ENCODE measurements around the gene IGSF21.

DNA sequence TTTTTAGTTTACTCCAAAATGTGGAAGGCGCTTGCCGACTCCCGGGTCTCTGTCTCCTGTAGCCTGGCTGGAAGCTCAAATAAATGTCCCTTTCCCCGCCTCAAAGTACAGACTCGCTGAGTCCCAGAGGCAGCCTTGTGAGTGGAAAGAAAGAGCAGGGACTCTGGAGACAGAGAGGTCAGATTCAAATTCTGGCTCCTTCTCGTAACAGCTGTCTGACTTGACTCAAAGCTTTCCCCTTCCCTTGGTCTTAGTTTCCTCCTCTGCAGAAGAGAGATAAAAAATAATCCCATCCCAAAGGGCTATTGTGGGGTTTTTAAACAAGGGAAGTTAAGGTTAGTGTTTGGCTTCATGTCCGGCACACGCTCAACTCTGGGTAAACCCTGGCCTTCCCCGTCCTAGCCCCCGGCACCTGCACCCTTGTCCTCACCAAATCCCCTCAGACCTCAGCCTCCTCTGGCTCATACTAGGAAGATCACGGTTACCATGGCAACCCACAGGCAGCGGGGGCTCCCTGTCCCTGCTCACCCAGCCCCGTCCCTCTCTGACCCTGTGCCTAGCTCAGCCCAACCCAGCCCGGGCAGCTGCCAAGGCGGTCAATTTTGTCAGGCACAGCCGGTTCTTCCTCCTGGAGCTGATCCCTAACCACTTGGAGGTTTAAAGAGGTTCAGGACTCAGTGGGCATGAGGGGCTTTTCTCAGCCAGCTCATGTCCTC is 49.2 kb upstream of the IGSF21 start:
- TF ChIP-seq, protein P1, sequence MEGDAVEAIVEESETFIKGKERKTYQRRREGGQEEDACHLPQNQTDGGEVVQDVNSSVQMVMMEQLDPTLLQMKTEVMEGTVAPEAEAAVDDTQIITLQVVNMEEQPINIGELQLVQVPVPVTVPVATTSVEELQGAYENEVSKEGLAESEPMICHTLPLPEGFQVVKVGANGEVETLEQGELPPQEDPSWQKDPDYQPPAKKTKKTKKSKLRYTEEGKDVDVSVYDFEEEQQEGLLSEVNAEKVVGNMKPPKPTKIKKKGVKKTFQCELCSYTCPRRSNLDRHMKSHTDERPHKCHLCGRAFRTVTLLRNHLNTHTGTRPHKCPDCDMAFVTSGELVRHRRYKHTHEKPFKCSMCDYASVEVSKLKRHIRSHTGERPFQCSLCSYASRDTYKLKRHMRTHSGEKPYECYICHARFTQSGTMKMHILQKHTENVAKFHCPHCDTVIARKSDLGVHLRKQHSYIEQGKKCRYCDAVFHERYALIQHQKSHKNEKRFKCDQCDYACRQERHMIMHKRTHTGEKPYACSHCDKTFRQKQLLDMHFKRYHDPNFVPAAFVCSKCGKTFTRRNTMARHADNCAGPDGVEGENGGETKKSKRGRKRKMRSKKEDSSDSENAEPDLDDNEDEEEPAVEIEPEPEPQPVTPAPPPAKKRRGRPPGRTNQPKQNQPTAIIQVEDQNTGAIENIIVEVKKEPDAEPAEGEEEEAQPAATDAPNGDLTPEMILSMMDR (IDR thresholded peaks at IDR 0.05), result no peak
- TF ChIP-seq POLR2A (IDR thresholded peaks at IDR 0.05), result no peak
